ENCODE results near the gene CACNB3.
A peak's percentile ranks its signal among the peaks of the same experiment; 100 is the strongest.

The CACNB3 gene

GRCh38 chr12:48800971-48801370 is 17.3 kb upstream of the CACNB3 start:
- H3K27ac Mint-ChIP-seq = no peak overlapping the region
- no peak overlapping the region for H3K4me3 Mint-ChIP-seq
- peaks cover 10% of the 10 kb centered on the region for H3K4me1 Mint-ChIP-seq (ENCODE audit: low read depth)
- no peaks in the 10 kb centered on the region for H3K9me3 Mint-ChIP-seq
- DNase-seq (ENCODE audit: low spot score) = no peak
- no peaks in the 10 kb centered on the region for H3K27me3 Mint-ChIP-seq (ENCODE audit: low read depth)
- no peaks in the 10 kb centered on the region for H3K36me3 Mint-ChIP-seq (ENCODE audit: low read depth)

- Mint-ChIP-seq H3K36me3 (ENCODE audit: low read depth) (no peaks in the 10 kb centered on the region), H3K4me1 (ENCODE audit: low read depth) (peaks cover 7% of the 10 kb centered on the region), H3K9me3 (no peaks in the 10 kb centered on the region), H3K27me3 (ENCODE audit: low read depth) (no peaks in the 10 kb centered on the region), H3K27ac (no peak overlapping the region), H3K4me3 (no peak overlapping the region)
- no peak for DNase-seq (ENCODE audit: low spot score)
Measured at GRCh38 chr12:48803675-48804074, 14.6 kb upstream of the CACNB3 start.

- no peaks in the 10 kb centered on the region for H3K9me3 Mint-ChIP-seq
- peaks cover 7% of the 10 kb centered on the region for H3K4me1 Mint-ChIP-seq (ENCODE audit: low read depth)
- no peaks in the 10 kb centered on the region for H3K27me3 Mint-ChIP-seq (ENCODE audit: low read depth)
- no peaks in the 10 kb centered on the region for H3K36me3 Mint-ChIP-seq (ENCODE audit: low read depth)
- no peak overlapping the region for H3K4me3 Mint-ChIP-seq
- DNase-seq (ENCODE audit: low spot score) = no peak
- H3K27ac Mint-ChIP-seq = no peak overlapping the region
Measured at GRCh38 chr12:48807981-48808380, 10.3 kb upstream of the CACNB3 start.

- DNase-seq (ENCODE audit: low spot score) = no peak
- no peak overlapping the region for H3K27ac Mint-ChIP-seq
- peaks cover 7% of the 10 kb centered on the region for H3K4me1 Mint-ChIP-seq (ENCODE audit: low read depth)
- peaks cover 2% of the 10 kb centered on the region for H3K27me3 Mint-ChIP-seq (ENCODE audit: low read depth)
- no peak overlapping the region for H3K4me3 Mint-ChIP-seq
- H3K9me3 Mint-ChIP-seq = no peaks in the 10 kb centered on the region
- no peaks in the 10 kb centered on the region for H3K36me3 Mint-ChIP-seq (ENCODE audit: low read depth)
Measured at GRCh38 chr12:48810903-48811431, 7.3 kb upstream of the CACNB3 start.

DNA sequence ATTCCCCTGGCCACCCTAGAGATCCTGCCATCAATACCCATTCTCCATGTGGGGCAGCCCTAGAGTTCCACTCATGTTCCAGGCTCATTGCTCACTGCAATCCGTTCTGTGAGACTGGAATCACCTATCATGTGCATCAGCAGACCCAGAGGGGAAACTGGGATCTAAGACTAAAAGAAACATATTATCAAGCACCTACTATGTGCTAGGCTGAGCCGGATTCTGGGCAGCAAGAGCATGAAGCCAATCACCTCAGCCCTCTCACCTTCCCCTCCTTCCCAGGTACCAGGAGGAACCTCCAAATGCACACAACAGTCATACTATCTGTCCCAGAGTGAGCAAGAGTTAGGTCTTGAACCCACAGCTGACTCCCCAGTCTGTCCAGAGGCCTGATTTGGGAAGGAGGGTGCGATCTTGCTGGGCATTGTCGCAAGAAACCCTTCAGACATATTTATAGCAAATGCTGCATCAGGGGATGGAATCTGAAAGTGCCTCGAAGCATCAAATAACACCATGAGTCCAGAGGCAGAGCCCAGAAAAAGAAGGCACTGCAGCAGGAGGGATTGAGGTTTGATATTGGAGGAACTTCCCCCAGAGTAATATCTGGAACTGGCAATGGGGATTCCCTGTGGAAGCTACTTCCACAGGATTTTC is 6.7 kb upstream of the CACNB3 start:
- no peak overlapping the region for H3K27ac Mint-ChIP-seq
- H3K4me1 Mint-ChIP-seq (ENCODE audit: low read depth) = peaks cover 13% of the 10 kb centered on the region
- H3K36me3 Mint-ChIP-seq (ENCODE audit: low read depth) = no peaks in the 10 kb centered on the region
- no peak overlapping the region for H3K4me3 Mint-ChIP-seq
- H3K9me3 Mint-ChIP-seq = no peaks in the 10 kb centered on the region
- H3K27me3 Mint-ChIP-seq (ENCODE audit: low read depth) = peaks cover 7% of the 10 kb centered on the region
- DNase-seq (ENCODE audit: low spot score) = no peak

- no peak overlapping the region for H3K27ac Mint-ChIP-seq
- no peak for DNase-seq (ENCODE audit: low spot score)
- peak overlapping the region; percentile 45 for H3K4me3 Mint-ChIP-seq
- peaks cover 14% of the 10 kb centered on the region for H3K27me3 Mint-ChIP-seq (ENCODE audit: low read depth)
- no peaks in the 10 kb centered on the region for H3K9me3 Mint-ChIP-seq
- peaks cover 18% of the 10 kb centered on the region for H3K4me1 Mint-ChIP-seq (ENCODE audit: low read depth)
- no peaks in the 10 kb centered on the region for H3K36me3 Mint-ChIP-seq (ENCODE audit: low read depth)
Measured at GRCh38 chr12:48812389-48812788, 5.9 kb upstream of the CACNB3 start.

DNA sequence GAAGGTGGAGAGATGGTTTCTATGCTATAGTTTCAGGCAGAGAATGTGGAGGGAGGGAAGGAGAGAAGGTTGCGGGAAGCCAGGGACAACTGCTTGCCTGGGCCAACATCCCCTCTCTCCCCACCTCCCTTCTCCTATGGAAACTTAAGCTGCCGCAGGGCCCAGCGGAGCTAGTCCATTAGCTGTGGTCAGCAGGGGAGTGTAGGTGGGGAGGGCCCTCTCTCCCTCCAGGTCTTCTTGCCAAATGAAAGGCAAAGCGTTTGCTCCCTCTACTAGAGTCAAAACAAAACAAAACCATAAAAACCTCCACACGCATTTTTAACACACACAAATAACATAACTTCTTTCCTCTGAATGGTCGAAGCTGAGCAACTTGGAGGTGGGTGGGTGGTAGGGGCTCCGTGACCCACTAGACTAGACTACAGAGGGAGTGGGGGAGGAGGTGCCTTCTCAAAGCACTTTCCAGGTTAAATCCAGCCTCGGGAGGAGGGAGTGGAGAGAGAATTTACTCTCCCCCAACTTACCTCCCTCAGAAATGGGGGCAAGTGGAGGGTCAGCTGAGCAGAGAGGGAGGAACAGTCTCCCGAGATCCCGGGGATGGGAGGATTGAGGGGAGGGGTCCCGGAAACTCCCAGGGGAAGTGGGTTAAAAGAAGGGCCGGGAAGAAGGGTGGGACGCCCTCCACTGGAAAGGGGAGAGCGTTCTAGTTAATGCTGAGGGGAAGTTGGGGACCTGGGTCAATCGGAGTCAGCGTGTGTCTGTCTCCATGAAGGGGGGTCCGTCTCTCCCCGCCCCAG is 4.6 kb upstream of the CACNB3 start:
- H3K36me3 Mint-ChIP-seq (ENCODE audit: low read depth) = no peaks in the 10 kb centered on the region
- peaks cover 18% of the 10 kb centered on the region for H3K4me1 Mint-ChIP-seq (ENCODE audit: low read depth)
- H3K9me3 Mint-ChIP-seq = no peaks in the 10 kb centered on the region
- peak overlapping the region; percentile 94 for H3K4me3 Mint-ChIP-seq
- DNase-seq (ENCODE audit: low spot score) = no peak
- H3K27ac Mint-ChIP-seq = peak overlapping the region; percentile 45
- peaks cover 20% of the 10 kb centered on the region for H3K27me3 Mint-ChIP-seq (ENCODE audit: low read depth)

DNA sequence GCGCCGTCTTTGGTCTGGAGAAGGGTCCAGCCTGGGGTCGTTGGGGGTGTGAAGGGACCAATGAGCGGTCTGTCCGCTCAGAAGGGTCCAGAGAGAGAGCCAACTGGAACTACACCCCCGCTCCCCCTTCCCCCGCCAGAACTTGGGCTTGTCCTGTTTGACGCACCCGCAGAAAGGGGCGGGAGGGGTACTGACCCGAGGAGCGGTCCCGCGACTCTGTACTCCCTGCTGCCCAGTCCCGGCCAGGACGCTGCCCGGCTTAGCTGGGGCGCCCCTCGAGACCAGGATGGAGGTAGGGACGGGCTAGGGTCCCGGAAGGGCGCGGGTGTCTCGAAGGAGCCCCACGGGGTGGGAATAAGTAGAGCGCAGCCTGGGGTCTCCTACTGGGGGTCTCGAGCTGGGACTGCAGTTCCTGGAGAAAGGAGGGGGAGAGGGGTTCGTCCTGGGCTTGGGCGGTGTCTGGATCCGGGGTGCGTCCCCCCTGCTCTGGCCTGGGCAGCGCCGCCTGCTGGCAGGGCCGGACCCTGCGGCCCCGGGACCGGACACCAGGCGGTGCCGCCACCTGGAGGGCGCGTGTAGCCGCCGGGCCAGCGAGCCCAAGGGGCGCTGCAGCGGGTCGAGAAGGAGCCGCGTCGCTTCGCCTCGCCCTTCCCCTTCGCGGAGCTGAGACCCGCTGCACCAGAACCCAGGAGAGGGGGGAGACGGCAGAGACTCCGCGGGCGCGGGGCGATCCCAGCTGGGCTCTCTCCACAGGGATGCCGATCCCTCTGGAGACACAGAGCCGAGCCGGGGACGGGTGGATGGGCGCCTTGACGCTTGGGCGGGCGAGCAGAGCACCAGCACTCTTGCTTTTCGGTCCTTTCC is 3.8 kb upstream of the CACNB3 start:
- Mint-ChIP-seq H3K4me1 (ENCODE audit: low read depth) (peaks cover 20% of the 10 kb centered on the region), H3K4me3 (peak overlapping the region; percentile 94), H3K27me3 (ENCODE audit: low read depth) (peaks cover 26% of the 10 kb centered on the region), H3K9me3 (no peaks in the 10 kb centered on the region), H3K27ac (peak overlapping the region; percentile 65), H3K36me3 (ENCODE audit: low read depth) (no peaks in the 10 kb centered on the region)
- peak; percentile 85 for DNase-seq (ENCODE audit: low spot score)

GRCh38 chr12:48815126-48816110 is 2.9 kb upstream of the CACNB3 start:
- peak; percentile 21 for DNase-seq (ENCODE audit: low spot score)
- Mint-ChIP-seq H3K4me3 (peak overlapping the region; percentile 94), H3K9me3 (no peaks in the 10 kb centered on the region), H3K27ac (peak overlapping the region; percentile 86), H3K36me3 (ENCODE audit: low read depth) (no peaks in the 10 kb centered on the region), H3K4me1 (ENCODE audit: low read depth) (peaks cover 20% of the 10 kb centered on the region), H3K27me3 (ENCODE audit: low read depth) (peaks cover 32% of the 10 kb centered on the region)

- H3K27ac Mint-ChIP-seq = no peak overlapping the region
- DNase-seq (ENCODE audit: low spot score) = no peak
- peaks cover 20% of the 10 kb centered on the region for H3K4me1 Mint-ChIP-seq (ENCODE audit: low read depth)
- H3K4me3 Mint-ChIP-seq = peak overlapping the region; percentile 94
- no peaks in the 10 kb centered on the region for H3K9me3 Mint-ChIP-seq
- H3K27me3 Mint-ChIP-seq (ENCODE audit: low read depth) = peaks cover 35% of the 10 kb centered on the region
- H3K36me3 Mint-ChIP-seq (ENCODE audit: low read depth) = no peaks in the 10 kb centered on the region
Measured at GRCh38 chr12:48816143-48816854, 2.0 kb upstream of the CACNB3 start.

- H3K27ac Mint-ChIP-seq = no peak overlapping the region
Measured at GRCh38 chr12:48818831-48819590, 715 bp downstream of the CACNB3 start.

More at GRCh38 chr12:48818831-48819590, 715 bp downstream of the CACNB3 start:
- H3K27me3 Mint-ChIP-seq (ENCODE audit: low read depth) = peaks cover 35% of the 10 kb centered on the region
- DNase-seq (ENCODE audit: low spot score) = no peak
- peak overlapping the region; percentile 79 for H3K4me3 Mint-ChIP-seq
- no peaks in the 10 kb centered on the region for H3K9me3 Mint-ChIP-seq
- H3K4me1 Mint-ChIP-seq (ENCODE audit: low read depth) = peaks cover 18% of the 10 kb centered on the region
- H3K36me3 Mint-ChIP-seq (ENCODE audit: low read depth) = no peaks in the 10 kb centered on the region

All from T-helper 2 cell treated with Interferon-gamma antibody and Interleukin-4, amounts not matched to agents 5 μg/mL and 100 μg/mL, for 36 hours (primary cell).